GM13976 (cell line): Measurements from ENCODE around the gene SLC16A10.

Source experiments
- DNase-seq: peaks from one replicate; pipeline ENCODE4 v3.0.0; 2012; ENCODE audit warnings: low spot score
- in situ Hi-C: fragments of 300-500 bp; cut with MboI; formaldehyde crosslinking; loops from one replicate; pipeline ENCODE4 v1.12.0; 2022; ENCODE audit warnings: low sequenced_read_pairs, mixed read lengths, inconsistent platforms; ENCODE audit not compliant: unreplicated experiment
- TF ChIP-seq, protein P1 (sequence below): IDR thresholded peaks from 2 replicates; pipeline ENCODE4 v1.5.1; 2012; ENCODE audit warnings: borderline replicate concordance, mild to moderate bottlenecking; ENCODE audit not compliant: insufficient read depth; ENCODE audit errors: extremely low read depth, missing control alignments, control extremely low read depth

Gene SLC16A10

DNA sequence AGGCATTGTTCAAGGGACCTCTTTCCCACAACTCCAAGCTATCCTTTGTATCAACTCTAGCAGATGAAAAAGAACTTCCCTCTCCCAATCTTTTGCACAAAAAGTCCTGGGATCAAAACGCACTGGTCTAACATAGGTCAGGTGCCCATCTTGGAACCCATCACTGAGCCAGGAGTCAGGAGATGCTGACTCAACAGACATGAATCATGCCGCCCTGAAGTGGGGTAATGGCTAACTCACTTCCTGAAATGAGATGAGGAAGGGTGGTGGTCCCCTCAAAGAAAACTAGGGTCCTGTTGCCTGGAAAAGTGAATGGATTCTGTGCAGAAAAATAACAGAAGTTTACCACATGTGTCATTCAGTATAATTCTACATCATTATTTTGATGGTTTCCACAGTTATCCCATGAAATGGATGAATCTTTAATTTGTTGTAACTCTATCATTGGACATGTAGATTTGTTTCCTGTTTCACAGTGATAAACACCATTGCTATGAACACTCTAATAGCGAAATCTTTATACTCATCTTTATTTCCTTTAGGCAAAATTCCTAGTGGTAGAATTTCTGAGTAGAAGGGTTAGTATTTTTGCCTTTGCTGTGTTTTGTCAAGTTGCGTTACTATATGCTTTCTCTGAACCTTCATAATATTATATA, 151.3 kb downstream of the SLC16A10 start:
- no peak for DNase-seq
- in situ Hi-C loops, result no loop called here
- TF ChIP-seq, protein P1, sequence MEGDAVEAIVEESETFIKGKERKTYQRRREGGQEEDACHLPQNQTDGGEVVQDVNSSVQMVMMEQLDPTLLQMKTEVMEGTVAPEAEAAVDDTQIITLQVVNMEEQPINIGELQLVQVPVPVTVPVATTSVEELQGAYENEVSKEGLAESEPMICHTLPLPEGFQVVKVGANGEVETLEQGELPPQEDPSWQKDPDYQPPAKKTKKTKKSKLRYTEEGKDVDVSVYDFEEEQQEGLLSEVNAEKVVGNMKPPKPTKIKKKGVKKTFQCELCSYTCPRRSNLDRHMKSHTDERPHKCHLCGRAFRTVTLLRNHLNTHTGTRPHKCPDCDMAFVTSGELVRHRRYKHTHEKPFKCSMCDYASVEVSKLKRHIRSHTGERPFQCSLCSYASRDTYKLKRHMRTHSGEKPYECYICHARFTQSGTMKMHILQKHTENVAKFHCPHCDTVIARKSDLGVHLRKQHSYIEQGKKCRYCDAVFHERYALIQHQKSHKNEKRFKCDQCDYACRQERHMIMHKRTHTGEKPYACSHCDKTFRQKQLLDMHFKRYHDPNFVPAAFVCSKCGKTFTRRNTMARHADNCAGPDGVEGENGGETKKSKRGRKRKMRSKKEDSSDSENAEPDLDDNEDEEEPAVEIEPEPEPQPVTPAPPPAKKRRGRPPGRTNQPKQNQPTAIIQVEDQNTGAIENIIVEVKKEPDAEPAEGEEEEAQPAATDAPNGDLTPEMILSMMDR, result no peak

DNA sequence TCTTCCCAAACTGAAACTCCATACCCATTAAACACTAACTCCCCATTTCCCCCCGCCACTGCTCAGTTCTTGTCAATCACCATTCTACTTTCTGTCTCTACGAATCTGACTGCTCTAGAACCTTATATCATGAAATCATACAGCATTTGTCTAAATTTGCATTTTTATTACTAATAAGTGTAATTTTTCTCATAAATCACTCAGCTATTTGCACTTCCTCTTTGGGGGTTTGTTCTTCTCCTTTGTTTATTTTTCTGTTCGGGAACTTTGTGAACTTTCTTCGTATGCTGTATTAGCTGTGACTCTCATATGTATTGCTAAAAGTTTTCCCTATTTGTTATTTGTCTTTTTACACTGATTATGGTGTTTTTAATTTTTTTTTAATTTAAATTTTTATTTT, 152.2 kb downstream of the SLC16A10 start:
- TF ChIP-seq, protein P1, result no peak
- in situ Hi-C loops, result no loop called here
- DNase-seq, result no peak

DNA sequence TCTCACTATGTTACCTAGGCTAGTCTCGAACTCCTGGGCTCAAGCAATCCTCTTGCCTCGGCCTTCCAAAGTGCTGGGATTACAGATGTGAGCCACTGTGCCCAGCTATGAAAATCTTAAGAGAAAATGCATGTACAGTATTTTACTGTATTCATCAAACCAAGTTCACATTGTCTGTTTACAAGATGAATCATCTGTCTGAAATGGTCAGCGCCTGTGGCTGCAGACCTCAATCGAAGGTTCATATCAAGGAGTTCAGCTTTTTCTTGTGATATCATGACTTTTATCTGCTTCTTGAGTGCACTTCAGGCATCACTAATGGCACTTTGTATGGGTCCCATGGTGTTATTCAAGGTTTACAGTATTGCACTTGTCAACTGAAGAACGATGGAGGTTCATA, 155.1 kb downstream of the SLC16A10 start:
- TF ChIP-seq, protein P1, result no peak
- no peak for DNase-seq
- in situ Hi-C loops, result no loop called here

DNA sequence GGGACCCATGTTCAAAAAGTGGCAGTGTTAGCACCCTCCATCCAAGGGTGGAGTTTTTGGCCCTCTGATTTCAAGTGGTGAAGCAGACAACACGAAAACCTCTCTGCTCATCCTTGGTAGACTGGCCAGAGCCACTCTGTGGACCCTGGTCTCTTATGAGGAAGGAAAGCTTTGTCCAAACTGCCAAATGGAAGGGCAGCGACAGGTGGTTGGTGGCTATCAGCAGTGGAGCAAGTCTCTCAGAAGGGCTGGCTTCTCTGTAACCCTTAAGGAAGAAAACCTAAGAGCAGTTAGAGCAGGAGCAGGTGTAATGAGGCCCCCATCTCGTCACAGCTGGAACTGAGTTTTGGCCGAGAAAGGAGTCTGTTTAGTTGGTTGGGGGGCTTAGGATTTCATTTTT, 155.8 kb downstream of the SLC16A10 start:
- no peak for DNase-seq
- in situ Hi-C loops, result no loop called here

DNA sequence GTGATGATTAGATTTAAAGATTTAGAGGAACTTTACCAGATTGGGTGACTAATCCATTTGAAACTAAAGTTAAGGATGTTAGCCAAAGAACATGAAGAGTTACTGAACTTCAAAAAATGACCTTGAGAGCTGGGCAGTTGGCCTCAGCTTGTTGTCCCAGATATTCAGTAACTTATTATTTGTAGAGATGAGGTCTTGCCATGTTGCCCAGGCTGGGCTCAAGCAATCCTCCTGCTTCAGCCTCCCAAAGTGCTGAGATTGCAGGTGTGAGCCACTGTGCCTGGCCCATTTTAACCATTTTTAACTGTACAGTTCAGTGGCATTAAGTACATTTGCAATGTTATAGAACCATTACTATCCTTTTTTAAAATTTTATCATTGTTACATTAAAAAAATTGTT, 161.5 kb downstream of the SLC16A10 start:
- in situ Hi-C loops, result no loop called here
- TF ChIP-seq, protein P1, result no peak
- no peak for DNase-seq

More for the DNA sequence above, 155.8 kb downstream of the SLC16A10 start:
- TF ChIP-seq, protein P1, result no peak

DNA sequence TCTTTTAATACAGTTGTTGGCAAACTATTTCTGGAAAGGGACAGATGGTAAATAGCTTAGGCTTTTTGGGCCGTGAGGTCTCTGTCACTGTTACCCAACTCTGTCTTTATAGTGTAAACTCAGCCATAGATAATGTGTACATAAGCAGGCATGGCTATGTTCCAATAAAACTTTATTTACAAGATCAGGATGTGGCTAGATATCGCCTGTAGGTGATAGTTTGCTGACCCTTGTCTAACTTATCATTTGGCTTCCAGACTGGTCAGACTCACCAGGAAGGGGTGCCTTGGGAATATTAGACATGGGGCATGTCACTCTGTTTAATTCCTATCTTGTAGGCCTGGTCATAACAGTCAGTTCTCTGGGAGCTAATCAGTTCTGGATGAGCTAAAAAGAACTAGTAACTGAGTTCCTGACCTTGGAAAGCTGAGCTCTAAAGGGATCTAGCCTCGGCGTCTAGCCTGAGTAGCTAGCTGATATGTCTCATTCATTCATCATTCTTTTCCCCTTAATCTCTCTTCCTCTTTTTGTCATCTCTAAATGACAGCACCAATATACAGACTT, 163.6 kb downstream of the SLC16A10 start:
- in situ Hi-C loops, result loop anchor here (10.0 to 25.0 kb wide), 2 partner anchors 394 to 786 kb away; no protein-coding TSS in a partner anchor
- TF ChIP-seq, protein P1, result no peak
- DNase-seq, result no peak
